GM18861 (cell line): ENCODE measurements around the gene SPTBN5.

ENCODE experiments used
- ATAC-seq: cut with Tn5 transposase; IDR thresholded peaks from one replicate; pipeline ENCODE4 v1.9.1; 2021; ENCODE audit not compliant: unreplicated experiment

SPTBN5 gene

DNA sequence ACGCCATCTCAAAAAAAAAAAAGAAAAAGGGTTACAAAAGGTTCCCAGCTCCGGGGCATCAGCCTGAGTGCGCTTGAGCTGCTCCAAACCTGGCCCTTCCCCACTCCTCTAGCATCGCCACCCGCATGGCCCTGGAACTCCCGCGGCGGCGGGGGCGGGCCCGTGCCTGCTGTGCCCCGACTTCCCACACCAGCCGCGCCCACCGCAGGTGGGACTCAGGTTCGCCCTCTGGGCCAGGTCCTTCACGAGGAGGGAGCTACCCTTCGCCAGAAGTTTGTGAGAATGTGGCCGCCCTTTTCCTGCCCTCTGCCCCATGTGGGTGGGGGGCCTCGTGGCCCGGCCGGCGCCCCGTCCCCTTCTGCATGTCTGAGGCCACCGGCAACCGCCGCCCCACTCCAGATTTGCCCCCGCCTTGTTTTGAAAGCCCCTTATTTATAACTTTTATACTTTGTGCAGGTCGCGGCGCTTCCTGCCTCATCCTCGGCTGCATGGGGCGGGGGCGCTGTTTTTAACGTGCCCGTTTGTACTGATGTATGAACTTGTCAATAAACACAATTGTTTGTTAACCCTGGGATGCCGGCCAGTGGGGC lies 66.5 kb downstream of the SPTBN5 start:
- no peak for ATAC-seq

DNA sequence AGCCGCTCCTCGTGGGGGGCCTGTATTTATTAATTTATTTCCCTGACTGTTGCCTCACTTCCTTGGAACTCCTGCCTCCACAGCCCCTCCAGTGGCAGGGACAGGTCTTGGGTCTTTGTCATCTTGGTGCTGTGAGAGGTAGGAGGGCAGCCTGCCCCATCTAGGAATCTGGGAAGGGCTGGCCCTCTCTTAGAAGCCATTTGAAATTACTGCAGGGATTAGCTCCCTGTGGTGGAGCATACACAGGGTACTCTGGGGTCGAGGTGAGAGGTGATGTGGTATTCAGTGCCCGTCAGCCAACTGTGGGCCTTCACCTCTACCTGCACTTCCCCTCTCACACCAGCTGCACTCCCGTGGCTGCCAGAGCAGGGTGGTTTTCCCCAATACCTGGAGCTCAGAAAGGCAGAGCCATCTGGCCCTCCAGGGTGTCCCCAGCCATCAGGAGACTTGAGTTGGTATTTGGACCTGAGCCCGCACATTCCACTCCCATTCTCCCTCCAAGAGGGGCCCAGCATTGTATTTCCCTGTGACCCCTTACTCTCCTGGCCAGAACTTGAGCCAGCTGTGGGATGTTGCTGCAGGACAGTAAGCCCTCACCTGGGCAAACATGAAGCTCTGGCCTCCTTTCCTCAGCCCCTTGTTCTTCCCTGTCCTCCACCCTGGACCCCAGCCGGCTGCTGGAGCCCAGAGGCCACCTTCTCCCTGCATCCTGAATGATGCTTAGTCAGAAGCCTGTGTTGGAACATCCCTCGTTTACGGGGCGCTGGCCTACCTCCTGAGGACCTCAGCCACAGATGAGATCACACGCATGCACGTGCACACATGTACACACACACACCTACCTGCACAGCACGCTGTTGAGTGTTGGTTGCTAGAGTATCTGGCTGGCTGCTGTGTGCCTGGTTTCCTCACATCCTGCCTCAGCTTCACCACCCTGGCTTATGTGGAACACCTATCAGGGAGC lies 68.0 kb downstream of the SPTBN5 start:
- ATAC-seq, result no peak

DNA sequence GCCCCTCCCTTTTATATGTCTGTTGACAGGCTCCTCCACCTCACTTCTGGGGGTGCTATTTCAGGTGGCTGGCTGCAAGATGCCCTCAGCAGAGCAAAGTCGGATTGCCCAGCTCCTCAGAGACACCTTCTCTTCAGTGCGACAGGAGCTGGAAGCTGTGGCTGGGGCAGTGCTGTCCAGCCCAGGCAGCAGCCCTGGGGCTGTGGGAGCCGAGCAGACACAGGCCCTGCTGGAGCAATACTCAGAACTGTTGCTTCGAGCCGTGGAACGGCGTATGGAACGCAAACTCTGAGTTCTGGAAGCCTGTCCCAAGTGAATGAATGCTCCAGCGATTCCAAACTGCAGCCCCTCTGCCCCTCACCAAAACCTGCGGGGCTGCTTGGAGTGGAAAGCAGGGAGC lies 68.7 kb downstream of the SPTBN5 start:
- ATAC-seq, result no peak

DNA sequence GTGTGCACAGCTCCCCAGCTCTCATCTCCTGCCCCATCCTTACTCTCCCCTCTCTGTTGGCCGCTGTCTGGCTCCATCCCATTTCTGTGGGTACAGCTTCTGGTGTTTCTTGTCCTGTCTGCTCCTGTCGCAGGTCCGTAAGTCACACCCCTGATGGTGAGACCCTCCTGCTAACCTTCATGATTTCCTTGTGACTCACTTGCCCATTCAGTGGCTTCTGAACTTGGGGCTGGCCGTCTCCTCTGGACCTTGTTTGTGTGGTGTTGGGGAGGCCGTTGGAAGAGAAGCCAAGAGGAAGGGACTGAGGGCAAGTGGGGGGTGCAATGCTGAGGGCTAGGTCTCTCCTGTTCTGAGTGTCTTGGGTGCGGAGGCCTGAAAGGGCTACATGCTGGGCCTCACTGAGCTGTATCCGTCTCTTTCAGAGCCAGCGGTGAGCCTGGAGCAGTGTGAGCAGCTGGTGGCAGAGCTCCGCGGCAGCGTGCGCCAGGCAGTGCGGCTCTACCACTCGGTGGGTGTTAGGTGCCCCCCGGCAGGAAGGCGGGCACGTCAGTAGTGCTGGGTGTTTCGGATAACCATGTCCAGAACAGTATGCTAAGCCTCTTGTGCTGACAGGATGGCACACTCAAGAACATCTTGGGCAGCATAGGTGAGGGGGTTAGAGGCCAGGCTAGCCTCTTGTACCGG lies 69.6 kb downstream of the SPTBN5 start:
- no peak for ATAC-seq

DNA sequence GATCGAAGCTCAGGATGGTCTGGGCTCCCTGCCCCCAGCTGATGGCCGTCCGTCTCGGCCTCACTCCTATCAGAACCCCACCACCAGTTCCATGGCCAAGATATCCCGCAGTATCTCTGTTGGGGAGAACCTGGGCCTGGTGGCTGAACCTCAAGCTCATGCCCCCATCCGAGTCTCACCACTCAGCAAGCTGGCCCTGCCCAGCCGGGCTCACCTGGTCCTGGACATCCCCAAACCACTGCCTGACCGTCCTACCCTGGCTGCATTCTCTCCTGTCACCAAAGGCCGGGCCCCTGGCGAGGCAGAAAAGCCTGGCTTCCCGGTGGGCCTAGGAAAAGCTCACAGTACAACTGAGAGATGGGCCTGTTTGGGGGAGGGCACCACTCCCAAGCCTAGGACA lies 70.4 kb downstream of the SPTBN5 start:
- ATAC-seq, result no peak

DNA sequence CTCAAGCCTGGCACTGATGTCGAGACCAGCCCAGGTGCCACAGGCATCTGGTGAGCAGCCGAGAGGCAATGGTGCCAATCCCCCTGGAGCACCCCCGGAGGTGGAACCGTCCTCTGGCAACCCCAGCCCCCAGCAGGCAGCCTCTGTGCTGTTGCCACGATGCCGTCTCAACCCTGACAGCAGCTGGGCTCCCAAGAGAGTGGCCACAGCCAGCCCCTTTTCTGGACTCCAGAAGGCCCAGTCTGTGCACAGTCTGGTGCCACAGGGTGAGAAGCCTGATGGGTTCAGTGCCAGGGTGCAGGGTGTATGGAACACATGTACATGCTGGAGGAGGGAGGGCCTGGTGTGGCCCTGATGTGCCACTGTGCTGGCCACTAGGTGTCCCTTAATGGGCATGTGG lies 70.9 kb downstream of the SPTBN5 start:
- no peak for ATAC-seq

DNA sequence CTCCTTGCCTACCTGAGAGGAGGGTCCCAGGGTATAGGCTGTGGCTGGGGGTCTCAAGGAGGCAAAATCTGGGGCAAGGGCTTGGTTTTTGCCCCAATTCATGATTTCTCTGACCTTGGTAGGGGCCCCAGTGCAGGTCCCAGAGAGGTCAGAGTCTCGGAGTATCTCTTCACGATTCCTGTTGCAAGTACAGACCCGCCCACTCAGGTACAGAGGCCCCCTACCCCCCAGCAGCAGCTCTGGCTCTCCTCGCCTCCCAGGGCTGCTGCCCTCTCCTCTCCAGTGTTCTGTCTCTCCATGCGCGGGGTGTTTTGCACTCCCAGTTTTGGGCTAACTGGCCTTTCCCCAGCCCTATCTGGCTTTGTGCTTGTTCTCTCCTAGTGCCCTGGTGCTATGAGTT lies 71.4 kb downstream of the SPTBN5 start:
- no peak for ATAC-seq

DNA sequence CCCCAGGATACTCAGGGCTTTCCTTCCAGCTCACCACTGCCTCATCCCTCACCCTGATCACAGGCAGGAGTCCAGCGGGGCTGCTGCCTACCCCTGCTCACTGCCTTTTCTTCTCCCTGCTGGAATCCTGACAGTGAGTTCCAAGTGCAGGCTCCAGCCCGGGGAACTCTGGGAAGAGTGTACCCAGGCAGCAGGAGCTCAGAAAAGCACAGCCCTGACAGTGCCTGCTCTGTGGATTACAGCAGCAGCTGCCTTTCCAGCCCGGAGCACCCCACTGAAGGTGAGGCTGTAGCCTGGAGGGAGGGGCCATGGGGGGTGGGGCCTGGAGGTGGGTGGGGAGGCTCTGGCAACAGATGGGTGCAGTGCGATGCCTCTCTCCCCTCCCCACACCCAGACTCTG lies 72.0 kb downstream of the SPTBN5 start:
- no peak for ATAC-seq

DNA sequence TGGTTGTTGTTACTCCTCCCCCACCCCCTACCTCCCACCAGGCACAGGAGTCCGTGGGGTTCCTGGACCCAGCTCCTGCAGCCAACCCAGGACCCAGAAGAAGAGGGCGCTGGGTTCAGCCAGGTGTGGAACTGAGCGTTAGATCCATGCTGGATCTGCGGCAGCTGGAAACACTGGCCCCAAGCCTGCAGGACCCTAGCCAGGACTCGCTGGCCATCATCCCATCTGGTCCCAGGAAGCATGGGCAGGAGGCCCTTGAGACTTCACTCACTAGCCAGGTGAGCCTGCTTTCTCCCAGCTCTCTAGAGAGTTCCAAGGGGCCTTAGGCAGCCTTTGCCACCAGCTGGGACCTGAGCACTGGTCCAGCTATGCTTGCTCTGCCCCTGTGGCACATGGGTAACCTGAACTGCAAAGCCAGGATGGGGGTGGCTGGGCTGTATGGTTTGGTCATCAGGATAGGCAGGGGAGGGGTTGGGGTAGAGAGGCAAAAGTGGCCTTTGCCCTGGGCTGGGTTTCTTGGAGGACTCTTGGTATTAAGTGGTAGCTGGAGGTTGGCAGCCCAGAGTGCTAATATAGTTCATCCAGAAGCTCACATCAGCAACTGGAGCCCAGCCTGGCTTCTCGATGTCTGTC lies 72.9 kb downstream of the SPTBN5 start:
- ATAC-seq, result no peak

DNA sequence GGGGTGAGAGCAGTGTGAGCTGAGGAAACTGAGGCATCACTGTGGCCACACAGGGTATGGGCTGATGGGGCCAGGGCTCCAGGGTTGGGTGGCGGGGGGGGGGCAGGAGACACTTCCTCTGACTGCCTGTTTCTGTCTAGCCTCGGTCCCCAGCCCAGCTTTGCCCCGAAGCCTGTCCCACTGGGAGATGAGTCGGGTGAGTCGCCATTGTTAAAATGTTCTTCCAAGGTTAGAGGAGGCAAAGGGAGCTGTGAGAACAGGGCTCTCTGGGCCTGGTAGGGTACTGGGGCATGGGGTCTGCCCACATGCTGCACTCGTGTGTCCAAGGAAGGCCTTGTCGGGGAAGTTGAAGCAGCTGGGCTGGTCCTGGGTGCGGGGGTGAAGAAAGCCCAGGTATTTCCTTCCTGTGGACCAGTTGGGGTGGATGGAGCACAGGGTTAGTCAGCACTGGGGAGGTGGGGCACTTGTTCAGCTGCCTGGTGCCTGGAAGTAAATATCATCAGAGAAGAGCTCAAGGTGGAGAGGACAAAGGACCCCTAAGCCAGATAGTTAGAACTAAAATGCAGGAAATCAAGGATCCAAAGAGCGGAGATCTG lies 74.3 kb downstream of the SPTBN5 start:
- ATAC-seq, result no peak

DNA sequence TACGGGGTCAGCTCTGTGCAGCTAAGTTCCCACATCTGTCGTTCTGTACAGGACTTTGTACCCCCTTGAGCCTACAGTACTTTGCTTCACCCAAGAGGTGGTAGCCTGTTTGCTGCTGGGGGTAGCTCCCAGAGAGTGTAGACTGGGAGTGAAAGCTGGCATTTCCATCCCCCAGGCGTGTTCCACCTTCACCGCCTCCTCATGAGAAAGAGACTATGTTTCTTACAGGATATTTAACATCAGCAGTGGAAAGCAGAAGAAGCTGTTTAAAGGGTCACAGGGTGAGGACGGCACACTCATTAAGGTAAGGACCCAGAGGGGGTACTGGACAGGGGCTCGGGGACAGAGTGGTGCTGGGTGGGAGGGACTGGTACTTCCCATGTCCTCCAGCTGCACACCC lies 76.1 kb downstream of the SPTBN5 start:
- ATAC-seq, result no peak

DNA sequence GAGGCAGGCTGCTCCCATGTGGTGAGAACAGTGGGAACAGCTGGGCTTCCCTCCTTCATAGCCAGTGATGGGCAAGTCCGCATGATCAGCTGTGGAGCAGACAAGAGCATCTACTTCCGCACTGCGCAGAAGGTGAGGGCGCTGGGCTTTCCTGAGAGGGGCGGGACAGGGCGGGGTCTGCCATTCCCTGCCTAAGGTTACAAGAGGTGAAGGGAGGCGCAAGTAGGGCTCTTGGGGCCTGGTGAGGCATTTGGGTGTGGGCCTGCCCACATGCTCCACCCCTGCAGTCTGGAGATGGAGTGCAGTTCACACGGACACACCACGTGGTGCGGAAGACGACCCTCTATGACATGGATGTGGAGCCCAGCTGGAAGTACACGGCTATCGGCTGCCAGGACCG lies 76.5 kb downstream of the SPTBN5 start:
- ATAC-seq, result no peak

DNA sequence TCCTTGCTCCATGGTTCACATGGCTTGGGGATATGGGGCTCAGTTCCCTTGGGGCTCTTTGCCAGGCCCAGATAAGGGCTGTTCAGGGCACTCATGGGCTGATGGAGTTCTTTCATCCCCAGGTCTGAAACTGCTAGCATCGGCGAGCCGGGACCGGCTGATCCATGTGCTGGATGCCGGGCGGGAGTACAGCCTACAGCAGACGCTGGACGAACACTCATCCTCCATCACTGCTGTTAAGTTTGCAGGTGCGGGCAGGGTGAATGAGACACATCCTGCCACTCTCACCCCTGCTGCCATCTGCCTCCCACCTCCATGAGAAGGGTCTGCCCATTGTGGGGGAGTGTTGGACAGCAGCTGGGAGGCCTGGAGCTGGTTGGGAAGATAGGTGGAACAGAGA lies 77.1 kb downstream of the SPTBN5 start:
- ATAC-seq, result no peak

DNA sequence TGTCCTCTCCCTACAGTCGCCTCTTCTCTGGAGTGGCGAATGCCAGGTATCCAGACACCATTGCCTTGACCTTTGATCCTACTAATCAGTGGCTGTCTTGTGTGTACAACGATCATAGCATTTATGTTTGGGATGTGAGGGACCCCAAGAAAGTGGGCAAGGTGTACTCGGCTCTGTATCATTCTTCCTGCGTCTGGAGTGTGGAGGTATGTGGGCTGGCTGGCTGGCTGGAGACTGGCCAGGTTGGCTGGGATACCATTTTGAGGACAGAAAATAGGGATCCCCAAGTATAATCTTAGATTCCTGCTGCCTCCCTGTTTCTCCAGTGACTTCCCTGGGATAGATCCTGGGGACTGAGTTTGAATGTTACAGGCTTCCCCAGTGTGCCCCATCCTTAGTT lies 79.3 kb downstream of the SPTBN5 start:
- ATAC-seq, result no peak

DNA sequence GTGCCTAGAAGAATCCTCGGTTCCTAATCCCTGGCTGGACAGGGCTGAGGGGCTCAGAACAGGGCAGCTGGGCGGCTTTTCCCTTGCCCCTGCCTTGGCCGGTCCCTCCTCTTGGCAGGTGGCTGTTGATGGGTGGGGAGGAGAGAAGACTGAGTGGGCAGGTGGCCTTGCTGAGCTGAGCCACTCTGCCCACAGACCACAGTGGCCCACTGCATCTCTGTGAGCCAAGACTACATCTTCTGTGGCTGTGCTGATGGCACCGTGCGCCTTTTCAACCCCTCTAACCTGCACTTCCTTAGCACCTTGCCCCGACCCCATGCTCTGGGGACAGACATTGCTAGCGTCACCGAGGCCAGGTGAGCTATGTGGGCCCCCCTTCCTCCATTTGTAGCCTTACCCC lies 80.4 kb downstream of the SPTBN5 start:
- no peak for ATAC-seq

DNA sequence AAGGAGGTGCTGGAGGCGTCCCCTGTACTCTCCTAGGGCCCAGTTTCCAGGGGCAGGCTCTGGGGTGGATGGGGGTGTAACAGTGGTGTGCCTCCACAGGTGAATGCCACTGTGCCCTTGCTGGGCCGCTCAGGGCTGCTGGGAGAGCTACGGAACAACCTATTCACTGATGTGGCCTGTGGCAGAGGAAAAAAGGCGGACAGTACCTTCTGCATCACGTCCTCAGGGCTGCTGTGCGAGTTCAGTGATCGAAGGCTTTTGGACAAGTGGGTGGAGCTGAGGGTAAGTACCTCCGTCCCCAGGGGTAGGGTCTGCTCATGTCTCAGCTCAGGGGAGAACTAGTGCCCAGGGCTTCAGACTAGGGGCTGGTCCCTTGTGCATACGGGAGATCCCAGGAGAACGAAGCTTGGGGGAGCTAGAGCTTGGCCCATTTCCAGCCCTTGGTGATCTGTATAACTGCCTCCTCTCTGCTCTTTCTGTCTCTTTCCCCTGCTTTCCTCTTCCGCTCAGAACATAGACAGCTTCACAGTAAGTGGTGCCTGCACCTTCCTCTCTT lies 81.0 kb downstream of the SPTBN5 start:
- no peak for ATAC-seq

DNA sequence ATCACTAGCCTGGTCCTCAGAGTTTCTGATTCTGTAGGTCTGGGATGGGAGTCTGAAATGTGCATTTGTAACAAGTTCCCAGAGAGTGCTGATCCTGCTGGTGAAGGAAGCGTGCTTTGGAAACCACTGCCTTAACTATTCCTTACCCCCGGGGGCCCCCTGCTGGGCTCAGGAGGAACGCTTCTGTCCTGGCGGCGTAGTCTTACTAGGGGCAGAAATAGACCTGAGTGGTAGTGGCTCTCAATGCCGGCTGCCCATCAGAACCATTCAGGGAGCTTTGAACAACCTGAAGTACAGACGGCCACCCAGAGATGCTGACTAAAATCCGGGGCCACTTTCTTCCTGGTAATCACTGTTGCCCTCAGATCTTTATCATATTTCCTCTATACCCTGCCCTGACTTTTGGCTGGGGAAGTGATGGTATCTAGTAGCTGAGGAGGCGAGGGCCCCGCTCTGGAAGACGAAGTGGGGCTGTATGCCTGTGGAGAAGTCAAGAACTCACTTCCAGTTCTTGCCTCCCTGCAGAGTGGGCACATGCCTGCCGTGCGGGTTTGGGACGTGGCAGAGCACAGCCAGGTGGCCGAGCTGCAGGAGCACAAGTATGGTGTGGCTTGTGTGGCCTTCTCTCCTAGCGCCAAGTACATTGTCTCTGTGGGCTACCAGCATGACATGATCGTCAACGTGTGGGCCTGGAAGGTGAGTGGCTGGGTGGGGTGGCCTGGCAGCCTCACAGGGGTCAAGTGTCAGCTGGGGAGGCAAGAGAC lies 82.2 kb downstream of the SPTBN5 start:
- no peak for ATAC-seq

DNA sequence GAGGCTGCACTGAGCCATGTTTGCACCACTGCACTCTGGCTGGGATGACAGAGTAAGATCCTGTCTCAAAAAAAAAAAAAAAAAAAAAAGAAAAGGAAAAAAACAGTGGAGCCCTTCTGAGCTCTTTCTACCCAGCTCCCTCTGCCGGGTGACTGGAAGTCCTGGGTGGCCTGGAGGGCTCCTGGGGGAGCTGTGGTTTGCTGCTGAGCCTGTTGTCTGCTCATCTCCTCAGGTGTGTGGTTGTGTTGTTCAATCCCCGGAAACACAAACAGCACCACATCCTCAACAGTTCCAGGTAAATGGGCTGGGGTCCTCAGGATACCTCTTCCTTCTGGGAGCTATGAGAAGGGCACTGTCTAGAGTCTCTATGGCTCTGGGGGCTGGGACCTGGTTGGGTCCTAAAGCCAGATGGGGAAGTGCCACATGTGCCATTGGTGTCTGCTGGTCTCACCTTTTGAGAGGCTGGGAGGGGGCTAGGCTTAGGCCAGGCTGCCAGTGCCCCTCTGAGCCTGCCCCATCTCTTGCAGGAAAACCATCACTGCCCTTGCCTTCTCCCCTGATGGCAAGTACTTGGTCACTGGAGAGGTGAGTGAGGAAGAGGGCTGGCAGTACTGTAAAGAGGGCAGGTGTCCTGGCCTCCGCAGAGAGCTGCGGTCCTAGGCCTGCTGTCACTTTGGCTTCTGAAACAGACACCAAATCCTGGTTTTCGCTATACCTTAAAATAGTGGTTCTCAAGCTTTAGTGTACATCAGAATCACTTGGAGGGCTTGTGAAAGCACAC lies 83.0 kb downstream of the SPTBN5 start:
- no peak for ATAC-seq

DNA sequence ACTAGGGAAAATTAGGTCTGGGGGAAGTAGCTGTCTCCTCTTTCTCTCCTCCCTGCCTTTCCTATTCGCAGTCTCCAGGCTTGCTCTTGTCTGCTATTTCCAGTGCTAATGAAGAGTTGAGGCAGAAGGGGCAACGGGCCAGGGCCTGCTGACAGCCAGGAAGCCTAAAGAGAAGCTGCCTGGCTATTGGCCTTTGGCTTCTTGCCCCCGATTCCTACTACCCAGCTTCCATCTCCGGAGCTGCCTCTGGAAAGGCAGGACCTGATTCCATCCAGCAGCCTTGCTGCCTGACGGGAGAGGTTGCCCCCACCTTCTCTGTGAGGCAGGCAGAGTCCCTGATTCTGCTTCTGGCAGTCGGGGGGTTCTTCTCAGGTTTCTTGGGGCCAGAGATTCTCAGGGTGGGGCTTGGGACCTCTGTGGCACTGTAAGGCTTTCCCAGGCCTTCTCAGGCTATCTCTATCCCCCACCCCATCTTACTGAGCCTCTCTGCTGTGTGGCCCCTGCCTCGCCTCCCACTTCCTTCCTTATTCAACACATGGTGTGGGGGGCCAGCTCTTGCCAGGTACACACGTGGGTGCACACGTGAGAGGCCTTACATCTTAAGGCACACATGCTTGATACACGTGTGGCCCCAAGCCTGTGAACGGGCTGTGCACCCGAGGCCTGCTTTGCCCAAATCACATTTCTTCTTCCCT lies 84.2 kb downstream of the SPTBN5 start:
- no peak for ATAC-seq
